GM12892 (cell line): Measurements from ENCODE around the gene TYW1B.
"Not testable (repeated sequence)": the region's sequence is repeated elsewhere in the genome, so short reads cannot be mapped to it uniquely, and the experiment has no call there.

Experiments
- POLR2A ChIP-seq: IDR thresholded peaks from 2 replicates; pipeline ENCODE4 v1.6.1; 2011; ENCODE audit warnings: low read depth, low read length, control low read depth
- POLR2AphosphoS5 ChIP-seq: IDR thresholded peaks from 2 replicates; pipeline ENCODE4 v1.6.1; 2011; ENCODE audit warnings: low read depth, low read length, control low read depth
- TAF1 ChIP-seq: IDR thresholded peaks from 2 replicates; pipeline ENCODE4 v1.6.1; 2011; ENCODE audit warnings: low read depth, mild to moderate bottlenecking, control low read depth, low read length, borderline replicate concordance

DNA sequence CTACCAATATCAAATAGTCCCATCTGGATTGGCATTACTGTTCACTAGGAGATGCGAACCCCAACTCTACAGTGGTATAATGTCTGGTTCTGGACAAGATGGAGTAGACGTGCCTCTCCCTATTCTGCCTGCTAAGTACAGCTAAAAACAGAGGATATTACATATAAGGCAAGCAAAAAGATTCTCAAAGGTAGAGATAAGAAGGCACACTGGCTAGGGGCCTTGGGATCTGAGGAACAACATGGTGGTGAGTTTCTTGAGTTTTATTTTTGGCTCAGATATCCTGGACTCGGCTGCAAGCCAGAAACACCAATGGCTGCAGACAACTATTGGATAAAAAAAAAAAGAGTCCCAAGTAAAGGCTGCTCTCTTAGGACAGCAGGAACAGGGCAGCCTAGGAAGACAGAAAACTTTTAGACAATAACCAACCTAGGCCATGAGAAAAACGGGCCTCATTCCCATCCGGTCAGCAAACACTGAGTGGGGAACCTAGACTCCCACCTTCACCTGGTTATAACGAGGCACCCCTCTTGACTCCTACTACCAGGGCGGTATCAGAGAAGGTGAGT, 222.1 kb downstream of the TYW1B start:
- not testable (repeated sequence) for TF ChIP-seq TAF1, POLR2A, POLR2AphosphoS5
